IMR-90 (cell line): Measurements from ENCODE around the gene SUPT3H. TPM values are rescaled to one million over a fixed set of nuclear protein-coding genes. Genes with fewer than 3 reads are reported as not detected.

Experiments
- ATAC-seq: fragments of 200-7000 bp; cut with Tn5 transposase; 2 replicates; pipeline ENCODE4 v1.9.1; 2020; ENCODE audit warnings: low read depth, mild to moderate bottlenecking, moderate library complexity
- BruUV-seq: library from RNA; stranded (reverse); fragments of 400-500 nt; replicated peaks from 2 replicates; lab custom pipeline; 2021; lab: Mats Ljungman, UMichigan
- CTCF ChIA-PET: fragments of 300-600 bp; formaldehyde crosslinking; extraction: SDS; loops from one replicate; lab custom pipeline; 2021; ENCODE audit warnings: antibody characterized with exemption; lab: Yijun Ruan, JAX
- POLR2A ChIA-PET: fragments of 300-600 bp; sonication (Branson Sonifier 250); formaldehyde crosslinking; loops from one replicate; lab custom pipeline; 2022; ENCODE audit warnings: antibody characterized with exemption; ENCODE audit not compliant: unreplicated experiment; lab: Charles Lee
- DNase-seq: peaks from one replicate; pipeline ENCODE4 v3.0.0; 2013
- H2AFZ ChIP-seq: replicated peaks from 2 replicates; pipeline ENCODE3; 2013; ENCODE audit warnings: low read length, mild to moderate bottlenecking; ENCODE audit not compliant: poor library complexity
- H2AK5ac ChIP-seq: 2 replicates; pipeline ENCODE4 v1.6.1; 2013; ENCODE audit warnings: low read depth, low read length, inconsistent platforms
- H2AK9ac ChIP-seq: replicated peaks from 2 replicates; pipeline ENCODE3; 2013; ENCODE audit warnings: mild to moderate bottlenecking, low read depth, low read length, moderate library complexity; ENCODE audit not compliant: poor library complexity
- H2BK120ac ChIP-seq: 2 replicates; pipeline ENCODE4 v1.6.1; 2013; ENCODE audit warnings: low read depth, low read length, inconsistent platforms
- H2BK15ac ChIP-seq: 3 replicates; pipeline ENCODE4 v1.6.1; 2013; ENCODE audit warnings: low read depth, low read length, inconsistent platforms
- H2BK20ac ChIP-seq: 2 replicates; pipeline ENCODE4 v1.6.1; 2013; ENCODE audit warnings: low read depth, mild to moderate bottlenecking, inconsistent platforms, low read length, moderate library complexity
- H2BK5ac ChIP-seq: 2 replicates; pipeline ENCODE4 v1.6.1; 2013; ENCODE audit warnings: mild to moderate bottlenecking, low read depth, low read length, inconsistent platforms; ENCODE audit not compliant: poor library complexity, severe bottlenecking
- H3K14ac ChIP-seq: replicated peaks from 2 replicates; pipeline ENCODE4 v1.6.1; 2013; ENCODE audit warnings: low read depth, low read length, inconsistent platforms
- H3K18ac ChIP-seq: 2 replicates; pipeline ENCODE4 v1.6.1; 2013; ENCODE audit warnings: low read depth, low read length, control low read depth
- H3K23ac ChIP-seq: 2 replicates; pipeline ENCODE4 v1.6.1; 2013; ENCODE audit warnings: low read depth, low read length, inconsistent platforms
- H3K27ac ChIP-seq: 2 replicates; pipeline ENCODE4 v1.5.1; 2013; ENCODE audit warnings: mild to moderate bottlenecking, control low read depth, low read length; ENCODE audit not compliant: insufficient read depth
- H3K27me3 ChIP-seq: 2 replicates; pipeline ENCODE4 v1.6.1; 2013; ENCODE audit warnings: low read length; ENCODE audit not compliant: control insufficient read depth, insufficient read depth
- H3K36me3 ChIP-seq: 2 replicates; pipeline ENCODE4 v1.6.1; 2013; ENCODE audit warnings: low read length, mixed read lengths; ENCODE audit not compliant: control insufficient read depth, insufficient read depth
- H3K4ac ChIP-seq: 2 replicates; pipeline ENCODE4 v1.6.1; 2013; ENCODE audit warnings: low read depth, low read length, inconsistent platforms
- H3K4me1 ChIP-seq: 2 replicates; pipeline ENCODE4 v1.6.1; 2013; ENCODE audit warnings: low read length, mixed read lengths; ENCODE audit not compliant: control insufficient read depth, insufficient read depth
- H3K4me2 ChIP-seq: 2 replicates; pipeline ENCODE4 v1.6.1; 2013; ENCODE audit warnings: low read depth, mild to moderate bottlenecking, control low read depth, low read length, moderate library complexity
- H3K4me3 ChIP-seq: 2 replicates; pipeline ENCODE4 v1.5.1; 2013; ENCODE audit warnings: low read depth, mild to moderate bottlenecking, control low read depth, low read length, moderate library complexity; ENCODE audit not compliant: insufficient read depth
- H3K56ac ChIP-seq: 2 replicates; pipeline ENCODE4 v1.6.1; 2013; ENCODE audit warnings: low read length, inconsistent platforms; ENCODE audit not compliant: insufficient read depth; ENCODE audit errors: extremely low read depth
- H3K79me1 ChIP-seq, 2 experiments: 2 replicates each; pipeline ENCODE4 v1.6.1; 2013; ENCODE audit warnings: low read length in 2 of 2, inconsistent platforms in 1 of 2, low read depth in 1 of 2
- H3K9ac ChIP-seq: 2 replicates; pipeline ENCODE4 v1.6.1; 2013; ENCODE audit warnings: low read depth, low read length, control low read depth
- H3K9me1 ChIP-seq: 2 replicates; pipeline ENCODE4 v1.6.1; 2013; ENCODE audit warnings: low read length, inconsistent platforms; ENCODE audit not compliant: insufficient read depth
- H3K9me3 ChIP-seq: 2 replicates; pipeline ENCODE4 v1.6.1; 2013; ENCODE audit warnings: low read length; ENCODE audit not compliant: control insufficient read depth, insufficient read depth
- H4K20me1 ChIP-seq: 2 replicates; pipeline ENCODE4 v1.6.1; 2013; ENCODE audit warnings: low read length, inconsistent platforms; ENCODE audit not compliant: insufficient read depth
- H4K5ac ChIP-seq: 2 replicates; pipeline ENCODE4 v1.6.1; 2013; ENCODE audit warnings: mild to moderate bottlenecking, low read depth, low read length, control low read depth
- H4K8ac ChIP-seq, 2 experiments: 2 replicates each; pipeline ENCODE4 v1.6.1; 2013; ENCODE audit warnings: low read depth in 2 of 2, low read length in 2 of 2, control low read depth in 1 of 2, inconsistent platforms in 1 of 2
- H4K91ac ChIP-seq: 2 replicates; pipeline ENCODE4 v1.6.1; 2013; ENCODE audit warnings: low read depth, low read length, inconsistent platforms; ENCODE audit not compliant: insufficient read depth
- BHLHE40 ChIP-seq: fragments of 150-350 bp; IDR thresholded peaks from 2 replicates; pipeline ENCODE4 v1.6.1; 2016; ENCODE audit warnings: mild to moderate bottlenecking, low read depth, low read length
- CEBPB ChIP-seq: IDR thresholded peaks from 2 replicates; pipeline ENCODE4 v1.6.1; 2012; ENCODE audit warnings: low read depth, low read length, improper control_type of control experiment
- CHD1 ChIP-seq: IDR thresholded peaks from 2 replicates; pipeline ENCODE4 v1.6.1; 2012; ENCODE audit warnings: low read depth, low read length, improper control_type of control experiment
- FOS ChIP-seq: fragments of 150-350 bp; IDR thresholded peaks from 2 replicates; pipeline ENCODE4 v1.6.1; 2016; ENCODE audit warnings: low read depth, low read length
- MAFK ChIP-seq: IDR thresholded peaks from 2 replicates; pipeline ENCODE4 v1.6.1; 2012; ENCODE audit warnings: low read depth, low read length, improper control_type of control experiment
- MAZ ChIP-seq: IDR thresholded peaks from 2 replicates; pipeline ENCODE4 v1.6.1; 2012; ENCODE audit warnings: low read depth, mild to moderate bottlenecking, low read length, improper control_type of control experiment, moderate library complexity, borderline replicate concordance
- MXI1 ChIP-seq: IDR thresholded peaks from 2 replicates; pipeline ENCODE4 v1.6.1; 2012; ENCODE audit warnings: low read depth, mild to moderate bottlenecking, low read length, moderate library complexity, borderline replicate concordance
- NFE2L2 ChIP-seq: fragments of 150-350 bp; IDR thresholded peaks from 2 replicates; pipeline ENCODE4 v1.6.1; 2016; ENCODE audit warnings: low read depth, mild to moderate bottlenecking, low read length
- POLR2A ChIP-seq: IDR thresholded peaks from 2 replicates; pipeline ENCODE4 v1.6.1; 2012; ENCODE audit warnings: mild to moderate bottlenecking, low read depth, low read length
- RAD21 ChIP-seq: IDR thresholded peaks from 2 replicates; pipeline ENCODE4 v1.6.1; 2012; ENCODE audit warnings: low read length, improper control_type of control experiment
- RCOR1 ChIP-seq: IDR thresholded peaks from 2 replicates; pipeline ENCODE4 v1.6.1; 2012; ENCODE audit warnings: mild to moderate bottlenecking, low read length, improper control_type of control experiment; ENCODE audit not compliant: insufficient replicate concordance
- RFX5 ChIP-seq: IDR thresholded peaks from 2 replicates; pipeline ENCODE4 v1.8.0; 2012; ENCODE audit warnings: low read depth, mild to moderate bottlenecking, low read length, moderate library complexity
- SMC3 ChIP-seq: fragments of 150-350 bp; IDR thresholded peaks from 2 replicates; pipeline ENCODE4 v1.6.1; 2016; ENCODE audit warnings: low read depth, mild to moderate bottlenecking, antibody characterized with exemption, low read length, moderate library complexity
- WGBS, 2 experiments: methylation state at CpG; one replicate each; pipeline versions ENCODE4 v1.1.5 to v1.1.7; 2013; ENCODE audit warnings: missing lambda C conversion rate in 2 of 2; ENCODE audit not compliant: insufficient read length in 1 of 2; ENCODE audit errors: extremely low coverage in 2 of 2; 5-methylcytosine and 5-hydroxymethylcytosine counted together
- dilution Hi-C: fragments of 300-500 bp; cut with HindIII; formaldehyde crosslinking; loops from one replicate; pipeline ENCODE4 v1.14.3; 2018; ENCODE audit warnings: low sequenced_read_pairs; ENCODE audit not compliant: unreplicated experiment
- in situ Hi-C: fragments of 300-500 bp; cut with MboI; formaldehyde crosslinking; loops from 3 replicates; pipeline ENCODE4 v1.14.3; 2019; ENCODE audit warnings: low sequenced_read_pairs, inconsistent platforms, mixed read lengths
- intact Hi-C: fragments of 100-400 bp; cut with micrococcal nuclease; formaldehyde crosslinking; loops from 2 replicates; pipeline ENCODE4 v1.10.0; 2022
- polyA plus RNA-seq, 3 experiments: library from polyadenylated mRNA; depleted of rRNA; stranded (reverse); fragments of >200 nt; gene quantifications; 2 replicates each; pipeline ENCODE4 v1.2.3, GENCODE V29; 2012; ENCODE audit warnings: low replicate concordance in 1 of 3
- total RNA-seq: library from RNA; depleted of rRNA; stranded (reverse); fragments of >200 nt; gene quantifications from 2 replicates; pipeline ENCODE4 v1.2.3, GENCODE V29; 2012
- TF ChIP-seq, protein P1 (sequence below): conservative IDR thresholded peaks from 2 replicates; pipeline ENCODE4 v1.5.1; 2012; ENCODE audit warnings: mild to moderate bottlenecking, low read depth, low read length, improper control_type of control experiment
- TF ChIP-seq, protein P2 (sequence below): fragments of 150-350 bp; IDR thresholded peaks from 2 replicates; pipeline ENCODE4 v1.6.1; 2017; ENCODE audit warnings: mild to moderate bottlenecking, antibody characterized with exemption, low read length, low read depth
- TF ChIP-seq, protein P3 (sequence below): fragments of 150-350 bp; IDR thresholded peaks from 2 replicates; pipeline ENCODE4 v1.6.1; 2016; ENCODE audit warnings: low read depth, mild to moderate bottlenecking, low read length, moderate library complexity, borderline replicate concordance

The SUPT3H gene
- total and polyA plus RNA-seq, 2 of the 4 experiments (the other 2 are of a cell fraction), result 4.5 to 5.0 TPM

DNA sequence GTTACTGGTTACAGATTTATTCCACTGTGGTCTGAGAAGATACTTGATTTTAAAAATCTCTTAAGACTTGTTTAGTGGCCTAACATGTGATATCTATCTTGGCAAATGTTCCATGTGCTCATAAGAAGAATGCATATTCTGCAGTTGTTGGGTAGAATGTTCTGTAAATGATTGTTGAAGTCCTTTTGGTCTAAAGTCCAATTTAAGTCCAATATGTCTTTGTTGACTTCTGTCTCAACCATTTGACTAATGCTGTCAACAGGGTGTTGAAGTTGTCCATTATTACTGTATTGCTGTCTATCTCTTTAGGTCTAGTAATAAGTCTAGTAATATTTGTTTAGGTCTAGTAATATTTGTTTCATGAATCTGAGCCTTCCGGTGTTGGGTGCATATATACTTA lies 437.4 kb downstream of the SUPT3H start:
- no peak overlapping the region for H3K4ac ChIP-seq
- no peak overlapping the region for H2AK9ac ChIP-seq
- no peaks in the 10 kb centered on the region for H3K79me1 ChIP-seq
- no peak overlapping the region for H3K18ac ChIP-seq
- TF ChIP-seq POLR2A (no peak), RCOR1 (no peak), NFE2L2 (no peak), SMC3 (no peak), CEBPB (no peak), RFX5 (no peak), CHD1 (no peak), MAFK (no peak), RAD21 (no peak), MXI1 (no peak), BHLHE40 (no peak), FOS (no peak), MAZ (no peak)
- TF ChIP-seq, protein P1, sequence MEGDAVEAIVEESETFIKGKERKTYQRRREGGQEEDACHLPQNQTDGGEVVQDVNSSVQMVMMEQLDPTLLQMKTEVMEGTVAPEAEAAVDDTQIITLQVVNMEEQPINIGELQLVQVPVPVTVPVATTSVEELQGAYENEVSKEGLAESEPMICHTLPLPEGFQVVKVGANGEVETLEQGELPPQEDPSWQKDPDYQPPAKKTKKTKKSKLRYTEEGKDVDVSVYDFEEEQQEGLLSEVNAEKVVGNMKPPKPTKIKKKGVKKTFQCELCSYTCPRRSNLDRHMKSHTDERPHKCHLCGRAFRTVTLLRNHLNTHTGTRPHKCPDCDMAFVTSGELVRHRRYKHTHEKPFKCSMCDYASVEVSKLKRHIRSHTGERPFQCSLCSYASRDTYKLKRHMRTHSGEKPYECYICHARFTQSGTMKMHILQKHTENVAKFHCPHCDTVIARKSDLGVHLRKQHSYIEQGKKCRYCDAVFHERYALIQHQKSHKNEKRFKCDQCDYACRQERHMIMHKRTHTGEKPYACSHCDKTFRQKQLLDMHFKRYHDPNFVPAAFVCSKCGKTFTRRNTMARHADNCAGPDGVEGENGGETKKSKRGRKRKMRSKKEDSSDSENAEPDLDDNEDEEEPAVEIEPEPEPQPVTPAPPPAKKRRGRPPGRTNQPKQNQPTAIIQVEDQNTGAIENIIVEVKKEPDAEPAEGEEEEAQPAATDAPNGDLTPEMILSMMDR, result no peak
- TF ChIP-seq, protein P2, sequence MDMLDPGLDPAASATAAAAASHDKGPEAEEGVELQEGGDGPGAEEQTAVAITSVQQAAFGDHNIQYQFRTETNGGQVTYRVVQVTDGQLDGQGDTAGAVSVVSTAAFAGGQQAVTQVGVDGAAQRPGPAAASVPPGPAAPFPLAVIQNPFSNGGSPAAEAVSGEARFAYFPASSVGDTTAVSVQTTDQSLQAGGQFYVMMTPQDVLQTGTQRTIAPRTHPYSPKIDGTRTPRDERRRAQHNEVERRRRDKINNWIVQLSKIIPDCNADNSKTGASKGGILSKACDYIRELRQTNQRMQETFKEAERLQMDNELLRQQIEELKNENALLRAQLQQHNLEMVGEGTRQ, result no peak
- TF ChIP-seq, protein P3, sequence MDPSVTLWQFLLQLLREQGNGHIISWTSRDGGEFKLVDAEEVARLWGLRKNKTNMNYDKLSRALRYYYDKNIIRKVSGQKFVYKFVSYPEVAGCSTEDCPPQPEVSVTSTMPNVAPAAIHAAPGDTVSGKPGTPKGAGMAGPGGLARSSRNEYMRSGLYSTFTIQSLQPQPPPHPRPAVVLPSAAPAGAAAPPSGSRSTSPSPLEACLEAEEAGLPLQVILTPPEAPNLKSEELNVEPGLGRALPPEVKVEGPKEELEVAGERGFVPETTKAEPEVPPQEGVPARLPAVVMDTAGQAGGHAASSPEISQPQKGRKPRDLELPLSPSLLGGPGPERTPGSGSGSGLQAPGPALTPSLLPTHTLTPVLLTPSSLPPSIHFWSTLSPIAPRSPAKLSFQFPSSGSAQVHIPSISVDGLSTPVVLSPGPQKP, result no peak
- H3K9ac ChIP-seq, result no peak overlapping the region
- no peak overlapping the region for H2AFZ ChIP-seq
- no peak for ATAC-seq
- ChIA-PET CTCF (no interaction called here), POLR2A (no interaction called here)
- no peak overlapping the region for H2BK120ac ChIP-seq
- H2BK5ac ChIP-seq, result no peak overlapping the region
- H4K91ac ChIP-seq, result no peak overlapping the region
- no peak for DNase-seq
- WGBS, 2 experiments, result no CpG with 5 or more reads among the region's 1 CpG
- no peaks in the 10 kb centered on the region for H3K27me3 ChIP-seq
- no peak overlapping the region for H3K4me3 ChIP-seq
- no peaks in the 10 kb centered on the region for H3K9me1 ChIP-seq
- no peak overlapping the region for H3K23ac ChIP-seq
- H3K4me1 ChIP-seq, result no peaks in the 10 kb centered on the region
- no peak overlapping the region for H3K56ac ChIP-seq
- H2BK15ac ChIP-seq, result no peak overlapping the region
- H4K5ac ChIP-seq, result no peak overlapping the region
- in situ Hi-C loops (no loop called here), intact Hi-C loops (no loop called here), dilution Hi-C loops (no loop called here)
- no peak overlapping the region for H4K8ac ChIP-seq
- H3K14ac ChIP-seq, result no peak overlapping the region
- BruUV-seq, result no TSS peak
- no peak overlapping the region for H2BK20ac ChIP-seq
- H3K27ac ChIP-seq, result no peak overlapping the region
- H2AK5ac ChIP-seq, result no peak overlapping the region
- no peaks in the 10 kb centered on the region for H4K20me1 ChIP-seq
- H3K4me2 ChIP-seq, result no peak overlapping the region
- no peaks in the 10 kb centered on the region for H3K36me3 ChIP-seq
- H3K9me3 ChIP-seq, result no peaks in the 10 kb centered on the region
